ENCODE data around the gene PTPRG. TPM values are rescaled to one million over a fixed set of nuclear protein-coding genes. Genes with fewer than 3 reads are reported as not detected.

The PTPRG gene
- total RNA-seq, 4 donors from 2014 or later = 33.5 to 56.6 (median 46.9) TPM

DNA sequence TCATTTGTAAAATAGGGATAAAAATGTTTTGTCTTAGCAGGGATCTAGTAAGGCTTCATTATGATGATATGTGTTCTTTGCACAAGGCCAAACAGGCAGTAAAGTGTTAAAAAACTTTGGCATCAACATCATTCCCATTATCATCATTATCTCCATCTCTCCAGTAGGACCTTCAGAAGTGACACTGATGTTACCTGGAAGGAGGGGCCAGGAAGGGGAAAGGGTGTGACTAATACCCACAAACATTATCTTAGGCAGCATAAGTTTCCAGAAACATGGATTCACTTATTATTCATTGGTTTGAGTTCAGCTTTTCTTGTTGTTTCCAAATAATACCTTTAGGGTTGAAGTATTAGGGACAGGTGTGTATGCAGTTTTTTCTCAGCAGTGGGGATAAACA lies 399.6 kb downstream of the PTPRG start:
- Histone ChIP-seq H3K4me1 (no peaks in the 10 kb centered on the region), H3K36me3 (no peaks in the 10 kb centered on the region), H3K27ac (no peak overlapping the region), H3K9me3 (no peaks in the 10 kb centered on the region), H3K4me3 (no peak overlapping the region), H3K27me3 (no peaks in the 10 kb centered on the region)
- TF ChIP-seq POLR2A (IDR thresholded peaks at IDR 0.05) = no peak
- no peak for TF ChIP-seq CTCF (IDR thresholded peaks at IDR 0.05)
- no peak for DNase-seq

DNA sequence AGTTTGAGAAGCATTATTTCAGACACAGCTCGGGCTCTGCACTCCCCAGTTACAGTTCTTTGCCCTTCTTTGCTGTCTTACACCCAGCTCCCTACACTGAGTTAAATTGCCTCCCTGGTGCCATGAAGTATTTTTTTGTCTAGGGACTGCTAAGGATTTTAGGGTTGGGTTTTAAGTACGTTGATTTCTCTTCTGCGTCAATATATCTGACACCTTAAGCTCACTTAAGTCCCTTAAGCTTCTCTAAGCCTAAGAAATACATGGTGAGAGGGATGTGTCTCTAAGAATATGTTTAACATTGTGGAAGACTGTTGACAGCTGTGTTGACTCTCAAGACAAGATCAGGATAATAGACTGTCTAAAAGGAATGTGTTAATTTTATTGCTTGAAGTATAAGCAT lies 400.5 kb downstream of the PTPRG start:
- Histone ChIP-seq H3K4me1 (no peaks in the 10 kb centered on the region), H3K4me3 (no peak overlapping the region), H3K27ac (no peak overlapping the region), H3K27me3 (no peaks in the 10 kb centered on the region), H3K9me3 (no peaks in the 10 kb centered on the region), H3K36me3 (no peaks in the 10 kb centered on the region)
- no peak for TF ChIP-seq CTCF (IDR thresholded peaks at IDR 0.05)
- no peak for TF ChIP-seq POLR2A (IDR thresholded peaks at IDR 0.05)
- DNase-seq = no peak

DNA sequence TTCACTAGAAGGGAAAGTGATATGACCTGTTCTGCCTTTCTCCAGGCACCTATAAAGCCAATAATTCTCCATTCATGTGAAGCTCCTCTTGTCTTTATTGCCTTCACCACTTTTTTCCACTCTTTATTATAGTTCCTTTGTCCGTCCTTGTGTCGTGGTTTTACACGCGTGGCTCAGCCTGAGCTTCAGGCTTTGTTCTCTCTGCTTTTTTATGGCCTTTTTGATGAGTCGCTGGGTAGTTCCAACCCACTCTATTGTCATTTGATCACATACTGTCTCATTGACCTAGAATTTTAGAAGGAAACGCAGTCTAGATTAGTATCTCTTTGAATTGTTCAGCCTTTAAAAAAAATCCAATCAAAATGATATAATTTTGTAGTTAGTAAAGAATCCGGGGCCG lies 403.2 kb downstream of the PTPRG start:
- DNase-seq = no peak
- H3K4me3 ChIP-seq = no peak overlapping the region
- no peak overlapping the region for H3K27ac ChIP-seq
- H3K4me1 ChIP-seq = no peaks in the 10 kb centered on the region
- no peak for TF ChIP-seq POLR2A (IDR thresholded peaks at IDR 0.05)
- H3K36me3 ChIP-seq = no peaks in the 10 kb centered on the region
- H3K9me3 ChIP-seq = no peaks in the 10 kb centered on the region
- H3K27me3 ChIP-seq = no peaks in the 10 kb centered on the region

- no peak overlapping the region for H3K27ac ChIP-seq
- H3K4me3 ChIP-seq = no peak overlapping the region
- DNase-seq = no peak
- no peaks in the 10 kb centered on the region for H3K4me1 ChIP-seq
- TF ChIP-seq CTCF (IDR thresholded peaks at IDR 0.05) (no peak), POLR2A (IDR thresholded peaks at IDR 0.05) (no peak)
- H3K9me3 ChIP-seq = no peaks in the 10 kb centered on the region
- no peaks in the 10 kb centered on the region for H3K36me3 ChIP-seq
- H3K27me3 ChIP-seq = no peaks in the 10 kb centered on the region
Observed at GRCh38 chr3:61965770-61966131, 404.4 kb downstream of the PTPRG start.

DNA sequence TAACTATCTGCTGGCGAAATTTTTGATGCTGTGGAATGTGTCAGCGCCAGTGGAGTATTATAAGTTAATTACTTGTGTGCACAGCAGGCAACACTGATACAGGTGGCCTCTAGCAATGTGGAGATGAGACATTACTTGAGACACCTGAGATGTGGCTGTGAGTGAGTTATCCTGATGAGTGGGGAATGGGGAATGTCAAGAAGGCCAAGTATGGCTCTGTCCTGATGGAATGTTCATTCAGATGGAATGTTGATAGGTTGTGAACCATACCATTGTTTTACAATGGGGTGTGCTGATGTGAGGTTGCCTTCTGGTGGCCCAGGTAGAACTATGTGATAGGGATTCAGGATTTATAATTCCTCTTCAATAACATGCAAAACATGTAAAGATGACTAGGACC lies 404.8 kb downstream of the PTPRG start:
- Histone ChIP-seq H3K9me3 (no peaks in the 10 kb centered on the region), H3K27ac (no peak overlapping the region), H3K36me3 (no peaks in the 10 kb centered on the region), H3K4me3 (no peak overlapping the region), H3K27me3 (no peaks in the 10 kb centered on the region), H3K4me1 (no peaks in the 10 kb centered on the region)
- DNase-seq = no peak
- TF ChIP-seq POLR2A (IDR thresholded peaks at IDR 0.05) (no peak), CTCF (IDR thresholded peaks at IDR 0.05) (no peak)

DNA sequence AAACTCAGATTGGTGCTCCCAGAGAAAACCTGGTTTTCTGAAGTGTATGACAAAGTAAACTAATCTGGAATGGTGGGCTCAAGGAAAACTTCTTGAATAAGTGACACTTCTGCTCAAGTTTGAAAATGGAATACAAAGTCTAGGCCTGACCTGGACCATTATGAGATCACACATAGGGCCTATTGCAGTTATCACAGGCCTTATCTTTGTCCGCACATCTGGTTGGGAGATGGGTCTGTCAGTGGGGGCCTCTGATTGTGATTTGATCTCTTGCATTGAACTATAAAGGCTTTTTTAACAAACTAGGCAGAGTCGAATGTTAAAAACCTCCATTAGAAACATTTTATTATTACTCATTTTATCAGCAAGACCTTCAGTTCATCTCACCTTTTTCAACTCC lies 405.6 kb downstream of the PTPRG start:
- no peak overlapping the region for H3K4me3 ChIP-seq
- no peak for DNase-seq
- no peaks in the 10 kb centered on the region for H3K36me3 ChIP-seq
- TF ChIP-seq POLR2A (IDR thresholded peaks at IDR 0.05) (no peak), CTCF (IDR thresholded peaks at IDR 0.05) (no peak)
- H3K27me3 ChIP-seq = no peaks in the 10 kb centered on the region
- H3K4me1 ChIP-seq = no peaks in the 10 kb centered on the region
- no peaks in the 10 kb centered on the region for H3K9me3 ChIP-seq
- no peak overlapping the region for H3K27ac ChIP-seq
